Stimulated activated CD8-positive, alpha-beta memory T cell treated with anti-CD3 and anti-CD28 coated beads, Interleukin-7, amount 100 ng/mL, for 24 hours (primary cell): ENCODE data around the gene FAM228B.
"Not testable (repeated sequence)": the region's sequence is repeated elsewhere in the genome, so short reads cannot be mapped to it uniquely, and the experiment has no call there.

Experiments used
- DNase-seq: peaks from one replicate; pipeline ENCODE4 v3.0.0-alpha.2; 2020; ENCODE audit warnings: low read depth

FAM228B gene

DNA sequence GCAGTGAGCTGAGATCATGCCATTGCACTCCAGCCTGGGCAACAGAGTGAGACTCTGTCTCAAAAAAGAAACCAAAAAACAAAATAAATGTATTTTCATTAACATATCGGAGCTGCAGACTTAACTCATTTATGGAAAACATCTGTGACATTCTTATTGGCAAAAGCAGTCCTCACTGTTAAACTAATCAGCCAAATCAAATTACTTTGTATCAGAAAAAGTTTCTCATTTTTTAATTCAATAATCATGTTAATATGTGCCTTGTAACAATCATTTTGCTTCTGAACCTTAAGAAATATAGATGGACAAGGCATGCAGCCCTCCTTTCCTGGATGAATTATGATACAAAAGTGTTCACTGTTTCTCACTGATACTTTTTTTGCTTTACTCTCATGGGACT, 20.6 kb upstream of the FAM228B start:
- no peak for DNase-seq

DNA sequence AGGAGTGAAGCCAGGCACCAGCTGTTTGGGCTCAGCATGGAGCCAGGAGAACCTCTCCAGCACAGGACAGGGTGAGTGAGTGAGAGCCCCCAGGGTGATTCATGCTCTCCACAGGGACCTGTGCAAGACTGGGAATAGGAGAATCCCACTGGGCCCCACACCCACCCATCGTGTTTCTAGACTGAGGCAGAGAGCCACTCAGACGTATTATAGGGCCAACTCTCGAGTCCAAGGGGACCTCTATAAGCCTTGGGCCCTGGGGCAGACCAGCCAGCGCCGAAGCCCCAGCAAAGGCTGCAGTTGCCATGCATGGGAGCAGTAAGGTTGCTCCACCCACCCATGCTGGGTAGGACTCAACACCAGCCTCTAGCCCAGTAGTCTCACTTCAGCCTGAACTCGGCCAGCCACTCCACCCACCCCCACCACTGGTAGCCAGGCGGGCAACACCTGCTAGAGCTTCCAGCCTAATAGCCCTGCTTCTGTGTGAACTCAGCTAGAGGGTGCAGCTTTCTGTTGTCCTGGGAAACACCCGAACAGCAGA, 19.1 kb upstream of the FAM228B start:
- DNase-seq: no peak

DNA sequence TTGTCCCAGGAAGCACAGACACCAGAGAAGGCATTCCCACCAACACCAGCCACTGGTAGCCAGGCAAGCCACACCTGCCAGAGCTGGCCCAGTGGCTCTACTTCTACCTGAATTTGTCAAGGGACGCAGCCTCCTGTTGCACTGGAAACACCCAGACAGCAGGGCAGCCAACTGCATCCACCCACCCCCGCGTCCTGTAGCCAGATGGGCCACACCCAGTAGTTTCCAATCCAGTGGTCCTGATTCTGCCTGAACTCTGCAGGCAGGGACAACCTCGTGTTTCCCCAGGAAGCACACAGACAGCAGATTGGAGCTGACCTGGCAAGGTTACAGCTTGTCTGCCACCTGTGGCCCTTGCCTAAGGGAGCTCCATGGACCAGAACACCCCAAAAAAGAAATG, 18.4 kb upstream of the FAM228B start:
- no peak for DNase-seq

DNA sequence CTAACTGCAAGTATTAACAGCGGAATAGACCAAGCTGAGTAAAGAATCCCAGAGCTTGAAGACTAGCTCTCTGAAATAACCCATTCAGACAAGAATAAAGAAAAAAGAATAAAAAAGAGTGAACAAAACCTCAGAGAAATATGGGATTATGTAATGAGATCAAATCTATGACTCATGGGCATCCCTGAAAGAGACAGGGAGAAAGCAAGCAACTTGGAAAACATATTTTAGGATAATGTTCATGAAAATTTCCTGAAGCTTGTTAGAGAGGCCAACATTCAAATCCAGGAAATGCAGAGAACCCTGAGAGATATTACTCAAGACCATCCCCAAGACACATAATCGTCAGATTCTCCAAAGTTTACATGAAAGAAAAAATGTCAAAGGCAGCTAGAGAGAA, 17.5 kb upstream of the FAM228B start:
- no peak for DNase-seq

DNA sequence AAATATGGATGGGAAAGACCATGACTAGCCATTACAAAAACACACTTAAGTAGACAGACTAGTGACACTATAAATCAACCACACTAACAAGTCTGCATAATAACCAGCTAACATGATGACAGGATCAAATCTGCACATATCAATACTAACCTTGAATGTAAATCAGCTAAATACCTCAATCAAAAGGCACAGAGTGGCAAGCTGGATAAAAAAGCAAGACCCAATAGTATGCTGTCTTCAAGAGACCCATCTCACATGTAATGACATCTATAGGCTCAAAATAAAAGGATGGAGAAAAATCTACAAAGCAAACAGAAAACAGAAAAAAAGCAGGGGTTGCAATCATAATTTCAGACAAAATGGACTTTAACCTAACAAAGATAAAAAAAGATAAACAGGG, 16.5 kb upstream of the FAM228B start:
- DNase-seq: no peak

DNA sequence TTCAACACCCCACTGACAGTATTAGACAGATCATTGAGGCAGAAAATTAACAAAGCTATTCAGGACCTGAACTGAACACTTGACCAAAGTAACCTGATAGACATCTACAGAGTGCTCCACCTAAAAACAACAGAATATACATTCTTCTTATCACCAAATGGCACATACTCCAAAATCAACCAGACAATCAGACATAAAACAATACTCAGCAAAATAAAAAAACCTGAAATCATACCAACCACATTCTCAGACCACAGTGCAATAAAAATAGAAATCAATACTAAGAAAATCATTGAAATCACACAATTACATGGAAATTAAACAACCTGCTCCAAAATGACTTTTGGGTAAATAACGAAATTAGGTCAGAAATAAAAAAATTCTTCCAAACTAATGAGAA, 15.9 kb upstream of the FAM228B start:
- DNase-seq: no peak

DNA sequence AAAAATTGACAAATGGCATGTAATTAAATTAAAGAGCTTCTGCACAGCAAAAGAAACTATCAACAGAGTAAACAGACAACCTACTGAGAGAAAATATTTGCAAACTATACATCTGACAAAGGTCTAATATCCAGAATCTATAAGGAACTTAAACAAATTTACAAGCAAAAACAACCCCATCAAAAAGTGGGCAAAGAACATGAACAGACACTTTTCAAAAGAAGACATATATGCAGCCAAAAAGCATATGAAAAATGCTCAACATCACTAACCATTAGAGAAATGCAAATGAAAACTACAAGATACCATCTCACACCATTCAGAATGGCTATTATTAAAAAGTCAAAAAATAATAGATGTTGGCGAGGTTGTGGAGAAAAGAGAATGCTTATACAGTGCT, 13.8 kb upstream of the FAM228B start:
- DNase-seq: not testable (repeated sequence)

DNA sequence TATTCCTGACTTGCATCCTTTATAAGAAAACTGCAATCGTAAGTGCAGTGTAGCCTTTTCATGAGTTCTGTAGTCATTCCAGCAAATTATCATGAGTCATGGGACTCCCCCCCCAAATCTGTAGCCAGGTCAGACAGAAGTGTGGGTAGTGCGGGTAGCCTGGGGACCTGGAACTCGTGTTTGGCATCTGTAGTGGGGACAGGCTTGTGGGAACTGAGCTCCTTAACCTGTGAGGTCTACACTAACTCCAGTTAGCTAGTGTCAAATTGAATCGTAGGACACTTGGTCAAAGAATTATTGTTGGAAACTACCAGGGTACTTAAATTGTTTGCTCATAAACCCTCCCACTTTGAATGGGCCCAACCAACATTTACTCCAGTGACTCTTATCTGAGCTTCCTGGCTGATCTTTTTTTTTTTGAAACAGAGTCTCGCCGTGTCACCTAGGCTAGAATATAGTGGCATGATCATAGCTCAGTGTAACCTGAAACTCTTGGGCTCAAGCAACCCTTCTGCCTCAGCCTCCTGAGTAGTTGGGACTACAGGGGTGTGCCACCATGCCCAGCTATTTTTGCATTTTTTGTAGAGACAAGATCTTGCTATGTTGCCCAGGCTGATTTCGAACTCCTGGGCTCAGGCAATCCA, 12.5 kb upstream of the FAM228B start:
- no peak for DNase-seq

DNA sequence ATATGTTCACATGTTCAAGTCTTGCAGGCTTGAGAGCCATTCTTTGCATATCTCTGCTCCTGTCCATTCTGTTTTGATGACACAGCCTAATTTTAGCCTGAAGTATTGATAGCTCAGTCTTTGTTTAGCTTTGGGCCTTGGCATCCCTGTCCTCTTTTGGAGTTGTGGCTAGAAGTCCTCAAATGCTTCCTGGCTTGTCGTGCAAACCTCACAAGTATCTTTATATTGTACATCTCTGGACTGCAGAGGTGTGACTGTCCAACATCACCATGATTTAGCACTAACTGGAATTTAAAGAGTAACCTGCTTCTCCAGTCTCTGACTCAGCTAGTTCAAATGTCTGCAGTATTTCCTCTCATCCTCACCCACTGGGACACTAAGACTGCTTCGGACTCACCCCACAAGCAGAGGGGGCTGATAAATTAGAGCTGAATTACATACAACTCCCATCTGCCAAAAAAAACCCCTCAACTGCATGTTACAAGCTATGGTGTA, 11.8 kb upstream of the FAM228B start:
- DNase-seq: no peak

DNA sequence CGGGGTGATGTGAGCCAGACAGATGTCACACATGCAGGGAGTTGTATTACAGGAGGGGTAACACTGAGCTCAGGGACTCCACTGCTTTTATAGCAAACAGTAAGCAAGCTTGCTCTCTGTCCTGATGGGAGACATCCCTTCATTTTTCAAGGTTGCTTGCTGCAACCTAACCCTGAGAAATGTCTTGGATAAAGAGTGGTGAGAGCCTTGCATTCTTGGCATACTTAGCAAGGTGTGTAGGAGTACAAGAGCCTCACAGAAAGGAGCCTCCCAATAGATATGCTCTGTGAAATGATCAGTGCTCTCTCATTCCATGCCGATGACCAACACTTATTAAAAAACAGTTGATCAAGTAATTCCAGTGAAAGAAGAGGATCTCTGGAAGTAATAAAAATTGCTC, 8.2 kb upstream of the FAM228B start:
- DNase-seq: no peak

DNA sequence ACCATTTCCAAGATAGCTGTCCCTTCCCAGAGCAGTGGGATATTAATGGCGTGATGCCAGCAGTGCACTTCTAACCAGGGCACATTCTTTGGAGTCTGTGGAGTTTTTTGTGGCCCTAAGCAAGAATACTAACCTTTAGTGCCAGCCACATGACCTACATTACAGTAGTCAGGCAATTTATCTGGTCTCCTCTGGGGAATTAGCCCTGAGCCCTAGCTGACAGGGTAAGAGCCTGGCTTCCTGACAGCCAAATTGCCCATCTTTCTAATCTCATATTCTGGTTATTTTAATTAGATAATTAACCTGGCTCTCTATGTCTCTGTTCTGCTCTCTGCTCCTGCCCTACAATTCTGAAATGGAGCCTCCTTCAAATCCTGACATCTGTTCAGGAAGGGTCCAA, 5.4 kb upstream of the FAM228B start:
- no peak for DNase-seq

DNA sequence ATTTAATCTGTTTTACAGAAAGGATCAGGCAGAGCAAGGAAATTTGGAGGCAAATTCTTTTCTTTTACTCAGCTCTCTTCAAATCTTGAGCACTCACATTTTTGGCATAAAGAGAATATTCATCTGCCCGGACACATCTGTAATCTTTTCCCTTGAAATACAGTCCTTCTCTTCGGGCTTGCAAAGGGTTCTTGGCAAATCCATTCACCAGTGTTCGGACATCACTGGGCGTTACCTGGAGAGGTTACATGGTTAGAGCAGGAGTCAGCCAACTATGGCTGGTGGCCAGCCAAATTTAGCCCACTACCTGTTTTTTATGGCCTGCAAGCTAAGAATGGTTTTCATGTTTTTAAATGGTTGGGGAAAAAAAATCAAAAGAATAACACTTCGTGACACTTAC, 2.2 kb upstream of the FAM228B start:
- no peak for DNase-seq

DNA sequence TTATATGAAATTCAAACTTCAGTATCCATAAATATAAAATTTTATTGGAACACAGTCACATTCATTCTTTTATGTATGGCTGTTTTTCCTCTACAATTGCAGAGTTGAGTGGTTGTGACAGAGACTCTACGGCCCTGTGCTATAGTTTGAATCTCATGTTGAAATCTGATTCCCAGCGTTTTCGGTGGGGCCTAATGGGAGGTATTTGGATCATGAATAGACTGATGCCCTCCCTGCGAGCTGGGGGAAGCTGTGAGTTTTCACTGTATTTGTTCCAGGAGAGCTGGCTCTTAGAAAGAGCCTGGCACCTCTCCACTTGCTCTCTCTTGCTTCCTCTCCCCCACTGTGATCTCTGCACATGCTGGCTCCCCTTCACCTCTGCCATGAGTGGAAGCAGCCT, 1.8 kb upstream of the FAM228B start:
- DNase-seq: no peak

DNA sequence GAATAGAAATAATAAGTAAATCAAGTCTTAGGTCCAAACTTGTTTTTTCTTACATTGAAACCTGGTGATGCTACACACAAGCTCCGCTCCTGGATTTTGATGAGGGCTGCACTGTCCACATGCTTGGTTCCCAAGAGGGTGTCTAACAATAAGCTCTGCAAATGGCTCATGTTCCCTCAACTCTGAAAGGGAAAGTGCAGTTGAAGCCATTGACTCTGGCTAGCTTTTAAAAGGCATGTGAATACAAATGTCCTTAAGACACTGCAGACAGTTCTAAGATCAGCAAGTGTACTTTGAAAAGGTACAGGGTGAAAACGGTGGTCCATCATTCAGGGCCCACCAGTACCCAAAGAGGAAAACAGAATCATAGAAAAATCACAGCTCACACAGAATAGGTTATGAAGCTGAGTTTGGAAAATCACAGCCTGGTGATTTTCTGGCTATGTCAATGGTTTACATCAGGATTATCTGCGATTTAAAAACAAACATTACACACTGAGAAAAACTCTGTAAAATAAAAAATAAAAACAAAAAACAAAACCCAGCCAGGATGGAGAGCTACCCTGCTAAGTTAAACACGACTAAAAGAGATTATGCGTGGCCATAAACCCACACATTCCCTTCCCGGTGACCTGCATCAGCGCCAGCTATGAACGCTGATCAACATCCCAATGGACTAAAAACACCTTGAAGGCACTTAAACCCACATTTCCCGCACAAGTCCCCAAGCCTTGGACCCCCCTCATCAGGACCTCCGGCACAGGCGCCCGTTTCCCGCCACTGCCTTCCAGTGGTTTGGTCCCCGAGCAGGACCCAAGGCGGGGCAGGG, 689 bp upstream of the FAM228B start:
- no peak for DNase-seq

DNA sequence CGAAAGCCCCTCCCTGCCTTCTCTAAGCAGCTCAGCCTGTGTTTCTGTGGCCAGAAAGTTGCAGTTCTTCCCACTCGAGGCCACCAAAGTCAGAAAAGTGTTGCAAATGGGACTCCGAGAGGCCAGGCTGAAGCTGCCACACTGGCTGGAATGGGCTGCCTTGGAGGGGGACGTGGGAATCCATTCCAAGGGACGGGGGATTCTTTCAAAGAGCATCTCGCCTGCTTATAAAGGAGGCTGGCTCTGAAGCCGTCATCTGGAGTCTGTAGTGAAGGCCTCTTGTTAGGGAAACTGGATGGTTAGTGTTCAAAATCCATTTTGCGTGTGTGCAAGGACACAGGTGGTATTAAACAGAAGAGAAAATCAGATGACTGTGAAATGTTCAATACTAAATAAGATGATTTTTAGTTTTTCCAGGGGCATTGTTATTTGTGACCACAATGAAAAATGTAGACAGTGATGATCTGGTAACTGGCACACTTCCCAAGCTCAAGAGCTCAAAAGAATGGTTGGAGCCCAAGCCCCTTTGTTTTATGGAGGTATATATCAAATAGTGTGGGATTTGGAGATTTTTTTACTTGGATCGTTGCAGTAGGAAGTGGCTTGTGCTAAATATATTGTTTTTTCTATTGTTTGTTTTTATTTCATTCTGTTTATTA, 782 bp downstream of the FAM228B start:
- peak; percentile 14 for DNase-seq

DNA sequence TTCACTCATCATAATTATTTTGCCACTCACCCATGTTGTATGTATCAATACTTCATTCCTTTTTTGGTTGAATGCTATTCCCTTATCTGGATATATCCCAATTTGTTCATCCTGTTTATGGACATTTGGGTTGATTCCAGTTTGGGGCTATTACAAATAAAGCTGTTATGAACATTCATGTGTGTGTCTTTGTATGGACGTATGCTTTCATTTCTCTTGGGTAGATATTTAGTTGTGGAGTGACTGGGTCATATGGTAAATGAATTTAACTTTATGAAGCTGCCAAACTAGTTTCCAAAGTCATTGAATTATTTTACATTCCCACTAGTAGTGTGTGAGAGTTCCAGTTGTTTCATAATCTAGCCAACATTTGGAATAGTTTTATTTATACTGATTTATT, 2.7 kb downstream of the FAM228B start:
- no peak for DNase-seq

DNA sequence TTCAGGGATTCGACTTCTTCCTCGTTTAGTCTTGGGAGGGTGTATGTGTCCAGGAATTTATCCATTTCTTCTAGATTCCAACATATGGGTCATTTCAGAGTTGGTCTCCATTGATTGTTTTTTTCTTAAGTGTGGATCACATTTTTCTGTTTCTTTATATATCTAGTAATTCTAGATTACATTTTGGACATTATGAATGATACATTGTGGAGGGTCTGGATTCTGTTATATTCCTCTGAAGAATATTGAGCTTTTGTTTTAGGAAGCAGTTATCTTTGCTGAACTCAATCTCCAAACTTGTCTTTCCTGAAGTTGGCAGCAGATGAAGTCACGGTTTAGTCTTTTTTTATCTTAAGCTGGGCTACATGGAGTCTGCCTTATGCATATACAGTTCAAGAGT, 9.3 kb downstream of the FAM228B start:
- DNase-seq: no peak

DNA sequence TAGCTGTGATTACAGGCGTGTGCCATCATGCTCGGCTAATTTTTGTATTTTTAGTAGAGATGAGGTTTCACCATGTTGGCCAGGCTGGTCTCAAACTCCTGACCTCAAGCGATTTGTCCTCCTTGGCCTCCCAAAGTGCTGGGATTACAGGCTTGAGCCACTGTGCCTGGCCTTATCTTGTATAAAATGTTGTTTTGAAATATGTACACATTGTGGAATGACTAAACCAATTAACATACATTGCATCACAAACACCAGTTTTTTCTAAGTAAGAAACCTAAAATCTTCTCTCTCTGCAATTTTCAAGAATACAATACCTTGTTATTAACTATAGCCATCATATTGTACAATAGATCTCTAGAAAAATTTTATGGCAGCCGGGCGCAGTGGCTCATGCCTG, 17.0 kb downstream of the FAM228B start:
- DNase-seq: not testable (repeated sequence)

DNA sequence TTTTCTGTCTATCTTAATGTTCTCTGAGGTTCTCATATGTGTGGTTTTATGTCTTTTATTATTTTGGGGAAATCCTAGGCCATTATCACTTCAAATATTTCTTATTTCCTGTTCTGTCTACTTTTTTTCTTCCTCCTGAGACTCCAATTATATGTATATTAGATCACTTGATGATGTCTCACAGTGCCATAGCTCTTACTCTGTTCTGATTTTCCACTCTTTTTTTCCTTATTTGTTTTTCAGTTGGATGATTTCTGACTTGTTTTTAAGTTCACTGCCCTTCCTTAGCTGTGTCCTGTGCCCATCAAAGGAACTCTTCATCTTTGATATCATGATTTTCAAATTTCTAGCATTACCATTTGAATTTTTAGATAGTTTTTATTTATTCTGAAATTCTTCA, 24.1 kb downstream of the FAM228B start:
- DNase-seq: no peak

DNA sequence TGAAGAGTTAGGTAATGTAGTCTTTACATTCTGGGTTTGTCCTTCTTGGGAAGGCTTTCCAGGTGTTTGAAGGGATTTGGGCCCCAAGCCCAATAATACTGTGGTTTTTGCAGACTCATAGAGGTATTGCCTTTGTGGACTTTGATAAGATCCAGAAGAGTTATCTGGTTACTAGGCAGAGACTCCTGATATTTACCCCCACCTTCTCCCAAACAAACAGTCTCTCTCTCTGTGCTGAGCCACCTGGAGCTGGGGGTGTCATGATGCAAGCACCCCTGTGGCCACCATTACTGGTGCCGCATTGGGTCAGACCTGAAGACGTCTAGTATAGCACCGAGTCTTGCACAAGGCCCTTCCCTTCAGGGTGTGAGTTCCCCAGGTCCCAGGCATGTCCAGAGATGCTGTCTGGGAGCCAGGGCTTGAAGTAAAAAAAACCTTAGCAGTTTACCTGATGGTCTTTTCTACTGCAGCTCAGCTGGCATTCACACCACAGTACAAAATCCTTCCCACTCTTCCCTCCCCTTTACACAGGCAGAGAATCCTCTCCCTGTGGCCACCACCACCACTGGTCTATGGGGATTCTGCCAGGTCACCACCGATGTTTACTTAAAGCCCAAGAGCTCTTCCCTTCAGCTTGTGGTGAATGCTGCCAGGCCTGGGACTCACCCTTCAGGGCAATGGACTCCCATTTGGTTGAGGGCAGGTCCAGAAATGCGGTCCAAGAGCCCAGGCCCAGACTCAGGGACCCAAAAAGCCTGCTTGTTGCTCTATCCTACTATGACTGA, 29.3 kb downstream of the FAM228B start:
- DNase-seq: no peak

DNA sequence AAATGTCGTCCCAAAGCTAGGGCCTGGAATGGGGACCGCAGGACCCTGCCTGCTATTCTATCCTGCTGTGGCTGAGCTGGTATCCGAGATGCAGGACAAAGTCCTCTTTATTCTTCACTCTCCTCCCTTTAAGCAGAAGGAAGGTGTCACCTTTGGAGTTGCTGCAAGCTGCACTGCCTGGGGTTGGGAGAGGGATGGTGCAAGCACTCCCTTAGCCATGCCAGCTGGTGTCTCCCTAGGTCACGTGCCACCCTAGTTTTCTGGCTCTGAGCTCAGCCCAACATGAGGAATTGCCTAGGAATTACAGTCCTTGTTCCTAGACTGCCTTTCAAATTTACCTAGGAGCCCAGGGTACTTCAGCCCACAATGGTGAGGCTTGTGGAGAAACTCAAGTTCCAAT, 30.2 kb downstream of the FAM228B start:
- DNase-seq: no peak

DNA sequence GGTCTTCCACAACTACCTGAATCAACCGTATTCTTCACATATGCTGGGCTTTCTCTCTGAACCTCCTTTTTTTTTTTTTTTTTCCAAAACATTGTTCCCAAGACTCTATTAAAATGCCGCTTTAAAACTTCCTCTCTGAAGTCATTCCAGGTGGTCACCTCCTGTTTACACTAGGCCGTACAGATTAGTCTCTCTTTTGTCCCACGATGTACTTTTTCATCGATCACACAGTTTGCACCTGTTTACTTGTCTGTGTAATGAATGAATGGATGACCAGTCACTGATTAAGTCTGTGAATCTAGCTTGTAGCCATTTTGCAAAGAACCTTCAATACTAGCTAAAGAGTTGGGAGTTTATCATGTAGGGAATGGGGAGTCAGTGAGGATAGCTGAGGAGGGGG, 34.9 kb downstream of the FAM228B start:
- DNase-seq: no peak
